22Rv1 (cell line): ENCODE results near the gene BAHCC1.

Source experiments
- CTCF ChIP-seq: fragments of 450-650 bp; IDR thresholded peaks from 2 replicates; pipeline ENCODE4 v1.5.1; 2017; ENCODE audit warnings: mild to moderate bottlenecking
- ZFX ChIP-seq: fragments of 450-650 bp; IDR thresholded peaks from 2 replicates; pipeline ENCODE4 v1.6.1; 2017; ENCODE audit warnings: antibody characterized with exemption, borderline replicate concordance

GRCh38 chr17:81405411-81405872 lies 10.2 kb downstream of the BAHCC1 start:
- TF ChIP-seq CTCF (no peak), ZFX (no peak)
